Stimulated activated naive CD4-positive, alpha-beta T cell treated with Interleukin-2 at 50 U/mL for 16 hours (primary cell): ENCODE measurements around the gene ADD1.
"Not testable (repeated sequence)": the region's sequence is repeated elsewhere in the genome, so short reads cannot be mapped to it uniquely, and the experiment has no call there.

ENCODE experiments used
- DNase-seq: peaks from one replicate; lab custom pipeline; 2025; lab: John Stamatoyannopoulos, UW

Gene ADD1

DNA sequence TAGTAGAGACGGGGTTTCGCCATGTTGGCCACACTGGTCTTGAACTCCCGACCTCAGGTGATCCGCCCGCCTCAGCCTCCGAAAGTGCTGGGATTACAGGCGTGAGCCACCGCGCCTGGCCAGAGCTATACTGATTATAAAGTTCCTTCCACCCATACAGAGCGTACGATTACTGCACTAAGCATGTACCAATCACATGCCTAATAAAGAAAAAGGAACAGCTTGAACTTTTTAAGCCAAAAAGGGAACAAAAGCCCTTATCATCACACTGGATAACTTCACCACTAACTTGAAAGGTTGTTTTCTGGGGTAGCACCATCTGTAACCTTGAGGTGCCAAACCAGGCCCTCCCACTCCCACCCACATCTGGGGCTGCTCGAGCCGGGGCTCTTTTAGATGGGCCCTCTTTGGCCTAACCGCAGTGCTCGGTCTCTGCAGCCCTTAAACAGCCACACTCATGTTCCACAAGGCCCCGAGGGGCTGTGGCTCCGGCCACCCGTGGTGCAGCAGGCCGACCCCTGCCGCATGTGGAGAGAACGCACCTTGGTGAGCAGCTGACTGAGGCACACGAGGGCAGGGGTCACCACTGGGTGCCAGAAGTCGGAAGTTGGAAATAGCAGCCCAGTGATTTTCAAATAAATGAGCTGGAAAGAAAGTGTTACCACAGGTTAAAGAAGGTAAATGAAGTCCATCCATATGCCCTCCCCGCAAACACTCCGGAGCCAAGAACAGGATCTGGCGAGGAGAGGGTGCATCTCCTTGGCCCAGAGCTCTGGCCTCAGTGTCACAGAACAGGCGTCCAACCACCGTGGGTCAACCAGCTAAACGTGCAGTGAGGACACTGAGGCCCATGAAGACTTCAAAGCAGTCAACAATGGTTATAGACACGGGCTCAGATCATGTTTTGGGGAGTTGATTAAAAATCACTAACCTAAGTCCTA lies 101.2 kb downstream of the ADD1 start:
- no peak for DNase-seq

DNA sequence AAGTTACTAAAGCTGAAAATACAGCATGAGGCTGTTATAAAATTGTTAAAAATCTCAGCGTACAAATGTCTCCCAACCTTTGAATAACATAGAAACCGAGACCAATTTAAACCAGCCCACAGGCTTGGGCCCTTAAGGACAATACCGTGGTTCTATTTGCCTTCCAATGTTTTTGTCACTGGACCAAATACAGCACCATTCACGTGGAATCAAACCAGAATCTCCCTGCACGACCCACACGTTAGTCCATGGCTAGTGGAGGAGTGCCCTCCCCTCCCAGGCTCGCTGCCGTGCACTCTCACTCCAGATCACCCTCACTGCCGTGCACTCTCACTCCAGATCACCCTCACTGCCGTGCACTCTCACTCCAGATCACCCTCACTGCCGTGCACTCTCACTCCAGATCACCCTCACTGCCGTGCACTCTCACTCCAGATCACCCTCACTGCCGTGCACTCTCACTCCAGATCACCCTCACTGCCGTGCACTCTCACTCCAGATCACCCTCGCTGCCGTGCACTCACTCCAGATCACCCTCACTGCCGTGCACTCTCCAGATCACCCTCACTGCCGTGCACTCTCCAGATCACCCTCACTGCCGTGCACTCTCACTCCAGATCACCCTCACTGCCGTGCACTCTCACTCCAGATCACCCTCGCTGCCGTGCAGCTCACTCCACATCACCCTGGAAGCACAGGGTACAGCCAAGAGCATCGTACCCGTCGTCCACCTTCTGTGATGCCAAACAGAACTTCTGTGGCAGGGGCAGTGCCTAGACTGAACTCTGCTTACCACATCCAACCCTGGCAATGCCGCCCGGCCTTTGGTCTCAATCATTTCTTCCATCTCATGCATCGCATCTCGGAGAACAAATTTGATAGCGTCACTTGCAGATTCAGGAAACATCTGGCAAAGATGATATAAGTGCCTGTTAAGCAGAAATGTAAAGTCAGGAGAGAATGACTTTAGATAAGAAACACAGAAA lies 102.3 kb downstream of the ADD1 start:
- not testable (repeated sequence) for DNase-seq

- no peak for DNase-seq
Observed at GRCh38 chr4:2946812-2947600, 103.4 kb downstream of the ADD1 start.

- no peak for DNase-seq
Observed at GRCh38 chr4:2947926-2948325, 104.3 kb downstream of the ADD1 start.

GRCh38 chr4:2948895-2949781 lies 105.5 kb downstream of the ADD1 start:
- peak; percentile 10 for DNase-seq

DNA sequence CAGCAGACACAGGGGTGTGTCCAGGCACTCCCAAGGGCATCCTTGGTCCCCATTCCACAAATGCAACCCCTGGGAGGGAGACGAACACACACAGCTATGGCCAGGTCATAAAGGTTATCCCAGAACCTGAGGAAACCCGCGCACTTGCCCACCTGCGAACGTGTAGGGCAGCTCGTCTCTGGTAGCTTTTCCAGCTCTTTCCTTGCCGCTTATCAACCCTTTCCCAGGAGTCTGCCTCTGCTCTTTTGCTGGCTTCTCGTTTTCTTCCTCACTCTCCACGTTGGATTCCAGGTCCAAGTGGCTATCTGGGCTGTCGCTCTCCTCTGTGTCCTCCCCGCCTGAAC lies 106.1 kb downstream of the ADD1 start:
- no peak for DNase-seq

DNA sequence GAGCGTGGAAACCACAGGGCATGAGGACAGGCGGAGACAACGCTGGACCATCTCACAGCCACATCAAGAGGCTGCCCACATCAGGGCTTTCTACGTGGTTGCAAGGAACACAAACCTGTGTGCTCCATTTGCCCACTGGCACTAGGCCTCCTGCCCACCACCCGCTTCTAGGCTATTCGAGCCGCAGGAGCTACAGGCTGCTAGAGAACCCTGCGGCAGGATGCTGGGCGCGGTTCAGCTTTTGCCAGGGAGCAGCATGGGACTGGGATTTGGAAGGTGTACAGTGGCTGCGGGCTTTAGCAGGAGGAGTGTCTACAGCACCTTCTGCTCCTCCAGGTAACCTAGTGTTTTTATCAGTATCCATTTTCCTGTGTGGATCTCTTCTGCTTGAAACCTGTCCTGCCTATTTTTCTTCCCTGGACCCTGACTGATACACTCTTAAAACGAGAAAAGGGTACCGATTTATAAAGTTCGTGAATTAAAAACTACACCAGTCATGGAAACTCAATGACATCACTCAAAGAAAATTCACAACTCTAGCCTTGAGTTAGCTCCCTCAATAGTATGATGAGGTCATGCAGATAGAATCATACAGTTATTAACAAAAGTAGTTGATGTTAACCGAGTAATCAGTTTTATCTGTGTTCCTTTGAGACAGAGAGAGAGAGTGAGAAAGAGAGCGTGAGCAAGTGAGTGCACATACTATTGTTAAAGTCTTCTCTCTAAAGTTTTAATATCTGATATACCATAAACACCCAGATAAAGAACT lies 106.8 kb downstream of the ADD1 start:
- no peak for DNase-seq

- no peak for DNase-seq
Observed at GRCh38 chr4:2953496-2953895, 109.9 kb downstream of the ADD1 start.

DNA sequence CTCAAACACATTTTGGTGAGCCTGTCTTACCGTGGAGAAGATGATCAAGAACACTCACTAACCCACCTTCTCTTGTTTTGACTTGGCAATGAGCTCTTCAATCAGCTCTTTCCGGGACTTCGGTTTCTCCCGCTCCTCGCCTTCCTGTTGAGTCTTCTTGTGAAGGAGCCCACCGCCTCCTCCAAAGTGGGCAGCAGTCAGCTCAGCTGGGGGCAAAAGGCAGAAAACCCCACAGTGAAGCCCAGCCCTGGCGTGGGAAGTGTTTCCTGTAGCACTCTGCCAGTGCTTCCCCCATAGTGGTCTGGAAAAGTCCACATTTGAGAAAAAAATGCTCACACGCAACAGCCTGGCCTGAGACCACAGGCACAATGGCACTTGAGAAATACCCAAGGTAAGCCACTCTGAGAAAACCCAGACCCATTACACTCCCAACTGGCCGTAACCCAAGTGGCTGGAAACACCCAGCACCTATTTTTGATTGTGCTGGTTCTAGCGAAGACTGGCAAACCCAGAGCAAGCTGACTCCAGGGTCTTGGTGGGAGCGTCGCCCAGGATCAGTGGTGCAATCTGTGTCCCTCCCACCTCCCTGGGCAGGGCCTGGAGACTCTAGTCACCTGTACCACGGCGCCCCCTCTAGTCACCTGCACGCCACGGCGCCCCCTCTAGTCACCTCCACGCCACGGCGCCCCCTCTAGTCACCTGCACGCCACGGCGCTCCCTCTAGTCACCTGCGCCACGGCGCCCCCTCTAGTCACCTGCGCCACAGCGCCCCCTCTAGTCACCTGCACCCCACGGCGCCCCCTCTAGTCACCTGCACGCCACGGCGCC lies 110.9 kb downstream of the ADD1 start:
- peak; percentile 85 for DNase-seq

DNA sequence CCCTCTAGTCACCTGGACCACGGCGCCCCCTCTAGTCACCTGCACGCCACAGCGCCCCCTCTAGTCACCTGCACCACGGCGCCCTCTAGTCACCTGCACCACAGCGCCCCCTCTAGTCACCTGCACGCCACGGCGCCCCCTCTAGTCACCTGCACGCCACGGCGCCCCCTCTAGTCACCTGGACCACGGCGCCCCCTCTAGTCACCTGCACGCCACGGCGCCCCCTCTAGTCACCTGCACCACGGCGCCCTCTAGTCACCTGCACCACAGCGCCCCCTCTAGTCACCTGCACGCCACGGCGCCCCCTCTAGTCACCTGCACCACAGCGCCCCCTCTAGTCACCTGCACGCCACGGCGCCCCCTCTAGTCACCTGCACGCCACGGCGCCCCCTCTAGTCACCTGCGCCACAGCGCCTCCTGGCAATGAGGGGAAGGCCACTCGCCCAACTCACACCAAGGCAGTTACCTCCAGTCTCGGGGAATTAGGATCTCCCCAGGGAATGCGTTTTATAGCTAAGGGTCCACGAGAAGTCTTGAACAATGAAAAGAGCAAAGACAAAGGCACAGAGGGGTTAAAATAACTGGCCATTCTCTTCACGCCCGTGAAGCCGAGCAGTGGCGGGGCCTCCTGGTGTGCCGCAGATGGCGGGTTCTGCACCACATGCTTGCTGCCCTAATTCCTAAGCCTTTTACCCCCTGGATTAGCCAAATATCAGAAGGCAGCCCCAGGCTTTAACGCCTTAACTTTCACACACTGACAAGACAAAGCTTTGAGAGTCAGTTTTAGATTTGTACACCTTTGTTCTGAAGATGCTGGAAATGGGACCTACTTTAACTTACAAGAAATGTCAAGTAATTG lies 111.8 kb downstream of the ADD1 start:
- not testable (repeated sequence) for DNase-seq

DNA sequence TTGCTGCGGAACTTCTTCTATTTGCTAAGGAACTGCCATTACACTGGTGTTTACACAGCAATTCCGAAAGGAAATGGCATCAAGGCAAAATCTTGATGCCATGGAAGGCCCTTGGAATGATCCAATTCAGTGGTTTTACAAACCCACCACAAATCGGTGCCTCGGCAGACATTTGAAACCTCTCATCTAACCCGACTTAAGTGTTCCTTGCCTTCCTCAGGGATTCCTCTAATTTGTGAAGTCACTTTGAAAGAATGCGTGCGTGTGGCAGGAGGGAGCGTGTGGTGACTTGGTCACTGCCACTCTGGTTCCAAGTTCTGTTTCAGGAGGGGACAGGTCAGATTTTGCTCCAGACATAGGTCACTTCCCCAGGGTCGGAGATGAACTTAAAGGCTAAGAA lies 114.8 kb downstream of the ADD1 start:
- no peak for DNase-seq

- DNase-seq, result not testable (repeated sequence)
Observed at GRCh38 chr4:2960450-2960849, 116.8 kb downstream of the ADD1 start.

- no peak for DNase-seq
Observed at GRCh38 chr4:2961421-2961810, 117.8 kb downstream of the ADD1 start.

- peak; percentile 74 for DNase-seq
Observed at GRCh38 chr4:2961811-2962441, 118.3 kb downstream of the ADD1 start.

GRCh38 chr4:2962614-2963174 lies 119.0 kb downstream of the ADD1 start:
- DNase-seq, result no peak

DNA sequence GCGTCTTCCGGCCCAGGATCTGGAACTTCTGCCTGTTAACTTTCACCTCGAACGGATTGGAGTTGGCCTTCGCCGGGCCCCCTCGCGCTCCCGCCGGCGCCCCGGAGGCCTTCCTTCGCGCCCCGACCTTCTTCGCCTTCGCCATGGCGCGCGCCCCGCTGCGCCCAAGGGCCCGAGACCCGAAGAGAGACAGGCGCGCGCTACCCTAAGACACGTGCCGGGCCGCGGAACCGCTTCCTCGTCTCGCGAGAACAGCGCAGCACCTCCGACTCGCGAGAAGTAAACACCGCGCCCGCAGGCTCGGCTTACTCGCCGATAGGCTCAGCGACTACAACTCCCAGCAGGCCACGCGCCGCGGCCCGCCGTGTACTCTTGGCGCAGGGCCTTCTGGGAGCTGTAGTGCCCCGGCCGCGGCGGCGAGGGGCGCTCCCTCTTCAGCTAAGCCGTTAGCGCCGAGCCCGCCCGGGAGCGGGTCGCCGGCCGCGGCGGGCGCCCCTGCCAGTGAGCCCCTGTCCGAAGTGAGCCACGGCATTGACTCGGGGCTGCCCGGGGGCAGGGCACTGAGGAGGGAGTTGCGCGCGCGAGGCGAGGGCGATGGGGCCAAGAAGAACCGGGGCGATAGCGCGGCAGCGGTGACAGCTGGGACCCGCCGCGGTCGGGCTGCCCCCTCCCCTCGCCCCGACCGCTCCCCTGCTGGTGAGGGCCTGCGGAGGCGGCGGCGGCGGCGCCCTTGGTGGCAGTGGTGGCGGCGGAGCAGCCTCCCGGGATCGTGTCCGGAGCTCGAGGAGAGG lies 119.7 kb downstream of the ADD1 start, which contains the start of the genes GRK4 and NOP14:
Gene GRK4, plus strand, starts transcription at position 397 of the 791 bp plus-strand sequence. CDS start 500 bp downstream, outside the sequence.
Gene NOP14, minus strand, starts transcription at position 232 of the 791 bp plus-strand sequence. Its CDS starts 87 bp downstream, at position 145.
- peak; percentile 96 for DNase-seq
